AG04449 (cell line): ENCODE measurements around the gene FAM117B.
"Not testable (repeated sequence)": the region's sequence is repeated elsewhere in the genome, so short reads cannot be mapped to it uniquely, and the experiment has no call there.

Source experiments
- CTCF ChIA-PET: fragments of 350-600 bp; formaldehyde crosslinking; extraction: SDS; loops from one replicate; lab custom pipeline; 2021; ENCODE audit warnings: antibody characterized with exemption; lab: Yijun Ruan, JAX
- POLR2A ChIA-PET: fragments of 400-600, 350-600 bp; formaldehyde crosslinking; extraction: SDS; loops from one replicate; lab custom pipeline; 2020; ENCODE audit warnings: antibody characterized with exemption, inconsistent platforms; lab: Yijun Ruan, JAX
- DNase-seq: peaks from one replicate; pipeline ENCODE4 v3.0.0-alpha.2; 2010; ENCODE audit warnings: low read depth, low spot score
- H3K4me3 ChIP-seq: 2 replicates; pipeline ENCODE4 v1.5.1; 2011; ENCODE audit warnings: low read depth, mild to moderate bottlenecking, control low read depth, low read length
- TF ChIP-seq, protein P1 (sequence below): IDR thresholded peaks from one replicate; pipeline ENCODE4 v1.5.1; 2011; ENCODE audit warnings: mild to moderate bottlenecking, moderate library complexity, low read length, control low read depth, inconsistent platforms; ENCODE audit not compliant: insufficient read depth; ENCODE audit errors: missing control alignments

Gene FAM117B

GRCh38 chr2:202700075-202700901 lies 65.5 kb downstream of the FAM117B start:
- H3K4me3 ChIP-seq = no peak overlapping the region
- ChIA-PET CTCF (interaction anchor here (1.1 kb wide), 1 partner anchor 9 kb away, joined by 3 read pairs; no protein-coding TSS in a partner anchor), POLR2A (no interaction called here)
- TF ChIP-seq, protein P1, sequence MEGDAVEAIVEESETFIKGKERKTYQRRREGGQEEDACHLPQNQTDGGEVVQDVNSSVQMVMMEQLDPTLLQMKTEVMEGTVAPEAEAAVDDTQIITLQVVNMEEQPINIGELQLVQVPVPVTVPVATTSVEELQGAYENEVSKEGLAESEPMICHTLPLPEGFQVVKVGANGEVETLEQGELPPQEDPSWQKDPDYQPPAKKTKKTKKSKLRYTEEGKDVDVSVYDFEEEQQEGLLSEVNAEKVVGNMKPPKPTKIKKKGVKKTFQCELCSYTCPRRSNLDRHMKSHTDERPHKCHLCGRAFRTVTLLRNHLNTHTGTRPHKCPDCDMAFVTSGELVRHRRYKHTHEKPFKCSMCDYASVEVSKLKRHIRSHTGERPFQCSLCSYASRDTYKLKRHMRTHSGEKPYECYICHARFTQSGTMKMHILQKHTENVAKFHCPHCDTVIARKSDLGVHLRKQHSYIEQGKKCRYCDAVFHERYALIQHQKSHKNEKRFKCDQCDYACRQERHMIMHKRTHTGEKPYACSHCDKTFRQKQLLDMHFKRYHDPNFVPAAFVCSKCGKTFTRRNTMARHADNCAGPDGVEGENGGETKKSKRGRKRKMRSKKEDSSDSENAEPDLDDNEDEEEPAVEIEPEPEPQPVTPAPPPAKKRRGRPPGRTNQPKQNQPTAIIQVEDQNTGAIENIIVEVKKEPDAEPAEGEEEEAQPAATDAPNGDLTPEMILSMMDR = no peak
- DNase-seq = no peak

- CTCF ChIA-PET = no interaction called here
- H3K4me3 ChIP-seq = no peak overlapping the region
- no peak for DNase-seq
- TF ChIP-seq, protein P1 = no peak
- POLR2A ChIA-PET = no interaction called here
Observed at GRCh38 chr2:202703091-202703490, 68.3 kb downstream of the FAM117B start.

DNA sequence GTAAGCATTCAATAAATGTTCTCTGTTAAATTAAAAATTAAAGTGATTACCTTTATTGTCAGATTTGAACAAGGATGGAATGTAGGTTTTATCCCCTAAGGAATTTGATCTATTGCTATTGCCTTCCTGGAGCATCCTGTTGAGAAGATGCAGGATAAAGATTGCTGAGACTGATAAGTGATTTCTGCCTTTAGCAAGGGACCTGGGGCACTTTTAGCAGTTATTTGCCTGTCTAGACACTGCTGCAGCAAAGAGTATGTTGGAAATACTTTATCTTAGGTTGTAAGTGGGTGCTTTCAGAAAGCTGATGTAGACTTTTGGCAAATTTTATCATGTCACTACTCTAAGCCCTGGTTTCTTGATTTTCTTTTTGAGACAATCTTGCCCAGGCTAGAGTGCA lies 69.5 kb downstream of the FAM117B start:
- H3K4me3 ChIP-seq = no peak overlapping the region
- DNase-seq = no peak
- CTCF ChIA-PET = no interaction called here
- TF ChIP-seq, protein P1 = no peak
- POLR2A ChIA-PET = no interaction called here

GRCh38 chr2:202705446-202706020 lies 70.8 kb downstream of the FAM117B start:
- CTCF ChIA-PET = no interaction called here
- H3K4me3 ChIP-seq = no peak overlapping the region
- POLR2A ChIA-PET = no interaction called here
- TF ChIP-seq, protein P1 = no peak
- DNase-seq = no peak

DNA sequence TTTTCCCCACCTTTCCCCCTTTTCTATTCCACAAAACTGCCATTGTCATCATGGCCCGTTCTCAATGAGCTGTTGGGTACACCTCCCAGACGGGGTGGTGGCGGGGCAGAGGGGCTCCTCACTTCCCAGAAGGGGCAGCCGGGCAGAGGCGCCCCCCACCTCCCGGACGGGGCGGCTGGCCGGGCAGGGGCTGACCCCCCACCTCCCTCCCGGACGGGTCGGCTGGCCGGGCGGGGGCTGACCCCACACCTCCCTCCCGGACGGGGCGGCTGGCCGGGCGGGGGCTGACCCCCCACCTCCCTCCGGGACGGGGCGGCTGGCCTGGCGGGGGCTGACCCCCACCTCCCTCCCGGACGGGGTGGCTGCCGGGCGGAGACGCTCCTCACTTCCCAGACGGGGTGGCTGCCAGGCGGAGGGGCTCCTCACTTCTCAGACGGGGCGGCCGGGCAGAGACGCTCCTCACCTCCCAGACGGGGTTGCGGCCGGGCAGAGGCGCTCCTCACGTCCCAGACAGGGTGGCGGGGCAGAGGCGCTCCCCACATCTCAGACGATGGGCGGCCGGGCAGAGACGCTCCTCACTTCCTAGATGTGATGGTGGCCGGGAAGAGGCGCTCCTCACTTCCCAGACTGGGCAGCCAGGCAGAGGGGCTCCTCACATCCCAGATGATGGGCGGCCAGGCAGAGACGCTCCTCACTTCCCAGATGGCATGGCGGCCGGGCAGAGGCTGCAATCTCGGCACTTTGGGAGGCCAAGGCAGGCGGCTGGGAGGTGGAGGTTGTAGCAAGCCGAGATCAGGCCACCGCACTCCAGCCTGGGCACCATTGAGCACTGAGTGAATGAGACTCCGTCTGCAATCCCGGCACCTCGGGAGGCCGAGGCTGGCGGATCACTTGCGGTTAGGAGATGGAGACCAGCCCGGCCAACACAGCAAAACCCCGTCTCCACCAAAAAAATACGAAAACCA lies 80.5 kb downstream of the FAM117B start:
- POLR2A ChIA-PET, CTCF ChIA-PET, H3K4me3 ChIP-seq, DNase-seq: not testable (repeated sequence)

DNA sequence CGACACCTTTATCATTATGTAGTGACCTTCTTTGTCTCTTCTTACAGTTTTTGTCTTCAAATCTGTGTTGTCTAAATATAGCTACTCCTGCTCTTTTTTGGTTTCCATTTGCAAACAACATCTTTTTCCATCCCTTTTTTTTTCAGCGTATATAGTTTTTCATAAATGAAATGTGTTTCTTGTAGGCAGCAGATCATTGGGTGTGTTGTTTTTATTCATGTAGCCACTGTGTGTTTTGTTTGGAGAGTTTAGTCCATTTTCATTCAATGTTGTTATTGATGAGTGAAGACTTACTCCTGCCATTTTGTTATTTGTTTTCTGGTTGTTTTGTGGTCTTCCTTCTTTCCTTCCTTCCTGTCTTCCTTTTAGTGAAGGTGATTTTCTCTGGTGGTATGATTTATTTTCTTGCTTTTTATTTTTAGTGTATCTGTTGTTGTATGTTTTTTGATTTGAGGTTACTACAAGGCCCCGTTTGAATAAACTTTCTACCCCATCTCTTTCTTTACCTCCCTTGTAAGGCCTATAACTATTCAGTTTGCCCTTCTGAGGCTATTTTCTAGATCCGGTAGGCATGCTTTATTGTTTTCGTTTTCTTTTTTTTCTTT lies 81.4 kb downstream of the FAM117B start:
- ChIA-PET POLR2A (no interaction called here), CTCF (no interaction called here)
- no peak overlapping the region for H3K4me3 ChIP-seq
- no peak for DNase-seq
- TF ChIP-seq, protein P1 = no peak
